HepG2 (cell line): ENCODE results near the gene ATAD1. TPM values are rescaled to one million over a fixed set of nuclear protein-coding genes. Genes with fewer than 3 reads are reported as not detected.
"Not testable (repeated sequence)": the region's sequence is repeated elsewhere in the genome, so short reads cannot be mapped to it uniquely, and the experiment has no call there.

Experiments
- ATAC-seq: fragments of 200-7000 bp; cut with Tn5 transposase; 3 replicates; pipeline ENCODE4 v1.9.1; 2020; ENCODE audit warnings: mild to moderate bottlenecking, moderate library complexity
- BruUV-seq: library from RNA; stranded (reverse); fragments of 400-500 nt; replicated peaks from 2 replicates; lab custom pipeline; 2021; lab: Mats Ljungman, UMichigan
- CTCF ChIA-PET: fragments of 300-600 bp; formaldehyde crosslinking; extraction: SDS; loops from one replicate; lab custom pipeline; 2021; ENCODE audit warnings: low total read pairs, inconsistent platforms, low intra/inter-chr PET ratio; lab: Yijun Ruan, JAX
- POLR2A ChIA-PET: fragments of 350-600 bp; sonication (Branson Sonifier 250); formaldehyde crosslinking; loops from one replicate; lab custom pipeline; 2020; ENCODE audit warnings: antibody characterized with exemption, inconsistent platforms; lab: Yijun Ruan, JAX
- DNase-seq: peaks from one replicate; pipeline ENCODE4 v3.0.0-alpha.2; 2015; ENCODE audit warnings: low spot score
- FAIRE-seq: peaks from 3 replicates; lab custom pipeline; 2011; peaks lifted over from hg19 to GRCh38; lab: Jason Lieb, UNC
- H2AFZ ChIP-seq: one replicate; pipeline ENCODE4 v1.6.1; 2011; ENCODE audit warnings: low read length, inconsistent platforms
- H3K27ac ChIP-seq: fragments of 300-600 bp; 3 replicates; pipeline ENCODE4 v1.8.0; 2011; ENCODE audit warnings: mixed run types, mild to moderate bottlenecking, mixed read lengths, low read length, inconsistent platforms; ENCODE audit not compliant: insufficient read depth; ENCODE audit errors: extremely low read length
- H3K27me3 ChIP-seq, 2 experiments: fragments of 200-600 bp in 1 of 2; 2 replicates in 1 of 2; 3 replicates in 1 of 2; pipeline versions ENCODE4 v1.6.0 to v1.8.0; 2011; ENCODE audit warnings: low read length in 2 of 2, mild to moderate bottlenecking in 2 of 2, moderate library complexity in 2 of 2, inconsistent platforms in 1 of 2; ENCODE audit not compliant: insufficient read depth in 2 of 2, control insufficient read depth in 1 of 2
- H3K36me3 ChIP-seq, 2 experiments: fragments of 200-600 bp in 1 of 2; replicated peaks in 1 of 2; 2 replicates in 1 of 2; 3 replicates in 1 of 2; pipeline versions ENCODE4 v1.5.1 to v1.8.0; 2011; ENCODE audit warnings: low read length in 2 of 2, inconsistent platforms in 1 of 2; ENCODE audit not compliant: insufficient read depth in 2 of 2, control insufficient read depth in 1 of 2
- H3K4me1 ChIP-seq: 2 replicates; pipeline ENCODE4 v1.5.1; 2012; ENCODE audit warnings: low read length, inconsistent platforms; ENCODE audit not compliant: insufficient read depth
- H3K4me2 ChIP-seq: 2 replicates; pipeline ENCODE4 v1.6.0; 2011; ENCODE audit warnings: low read depth, low read length, inconsistent platforms
- H3K4me3 ChIP-seq, 3 experiments: fragments of 200-600 bp in 1 of 3; sonication (generic), shearing (Covaris generic) in 1 of 3; replicated peaks in 1 of 3; 2 replicates each; pipeline ENCODE4 v1.5.1; 2011 to 2016; ENCODE audit warnings: low read length in 3 of 3, inconsistent platforms in 2 of 3, low read depth in 2 of 3, mild to moderate bottlenecking in 2 of 3, control low read depth in 1 of 3, mixed read lengths in 1 of 3; ENCODE audit not compliant: insufficient read depth in 1 of 3
- H3K79me2 ChIP-seq: one replicate; pipeline ENCODE4 v1.6.1; 2011; ENCODE audit warnings: low read length, inconsistent platforms; ENCODE audit not compliant: insufficient read depth
- H3K9ac ChIP-seq: 2 replicates; pipeline ENCODE4 v1.6.0; 2011; ENCODE audit warnings: mild to moderate bottlenecking, low read depth, low read length, inconsistent platforms; ENCODE audit not compliant: insufficient read depth
- H3K9me3 ChIP-seq: 2 replicates; pipeline ENCODE4 v1.5.1; 2012; ENCODE audit warnings: mild to moderate bottlenecking, low read length
- H4K20me1 ChIP-seq: 2 replicates; pipeline ENCODE4 v1.6.0; 2011; ENCODE audit warnings: inconsistent platforms, mild to moderate bottlenecking, low read length, moderate library complexity; ENCODE audit not compliant: insufficient read depth
- FLYWCH1 ChIP-seq: sonication (generic); formaldehyde crosslinking; IDR thresholded peaks from 2 replicates; pipeline ENCODE4 v1.8.1; 2023; ENCODE audit warnings: mild to moderate bottlenecking, missing genetic modification reagents
- KAT2B ChIP-seq: fragments of 150-350 bp; IDR thresholded peaks from 2 replicates; pipeline ENCODE4 v1.6.1; 2014; ENCODE audit warnings: low read depth, low read length, borderline replicate concordance
- MAFK ChIP-seq, 2 experiments: IDR thresholded peaks in 1 of 2; conservative IDR thresholded peaks in 1 of 2; 2 replicates each; pipeline ENCODE4 v1.6.1; 2011; ENCODE audit warnings: improper control_type of control experiment in 2 of 2, low read length in 2 of 2
- MED13 ChIP-seq: sonication (generic); formaldehyde crosslinking; IDR thresholded peaks from 2 replicates; pipeline ENCODE4 v1.5.0; 2020; ENCODE audit warnings: missing genetic modification reagents
- PHF5A ChIP-seq: IDR thresholded peaks from one replicate; pipeline ENCODE4 v1.6.1; 2018; ENCODE audit warnings: low read depth, missing genetic modification reagents; ENCODE audit not compliant: unreplicated experiment
- SOX6 ChIP-seq, 2 experiments: fragments of 450-650 bp in 1 of 2; sonication (generic) in 1 of 2; formaldehyde crosslinking in 1 of 2; IDR thresholded peaks; 2 replicates each; pipeline versions ENCODE4 v1.4.0 to v1.6.1; 2017 to 2020; ENCODE audit warnings: antibody characterized with exemption in 1 of 2, mild to moderate bottlenecking in 1 of 2, missing genetic modification reagents in 1 of 2
- ZFP36L2 ChIP-seq: sonication (generic); formaldehyde crosslinking; IDR thresholded peaks from 2 replicates; pipeline ENCODE4 v1.4.0; 2020; ENCODE audit warnings: missing genetic modification reagents
- ZFP82 ChIP-seq: sonication (generic); formaldehyde crosslinking; IDR thresholded peaks from 2 replicates; pipeline ENCODE4 v1.5.1; 2020; ENCODE audit warnings: mild to moderate bottlenecking, missing genetic modification reagents, borderline replicate concordance
- ZNF510 ChIP-seq: sonication (generic); formaldehyde crosslinking; IDR thresholded peaks from 2 replicates; pipeline ENCODE4 v1.4.0; 2020; ENCODE audit warnings: low read depth, mild to moderate bottlenecking, missing genetic modification reagents
- ZNF75D ChIP-seq: sonication (generic); formaldehyde crosslinking; IDR thresholded peaks from 2 replicates; pipeline ENCODE4 v1.8.1; 2023; ENCODE audit warnings: missing genetic modification reagents, mild to moderate bottlenecking, borderline replicate concordance
- ZNF792 ChIP-seq: IDR thresholded peaks from 2 replicates; pipeline ENCODE4 v1.6.1; 2016
- WGBS: methylation state at CpG from one replicate; pipeline ENCODE4 v1.1.6; 2017; ENCODE audit warnings: low lambda C conversion rate; 5-methylcytosine and 5-hydroxymethylcytosine counted together
- in situ Hi-C: cut with HindIII; loops from 2 replicates; pipeline ENCODE4 v1.10.0; 2017; ENCODE audit warnings: low pct_unique_long_range_greater_than_20kb; ENCODE audit not compliant: extremely low pct_ligation_motif_present
- intact Hi-C: fragments of 100-400 bp; cut with micrococcal nuclease; formaldehyde crosslinking; loops from one replicate; pipeline ENCODE4 v1.10.0; 2022; ENCODE audit not compliant: unreplicated experiment
- polyA plus RNA-seq, 8 experiments: library from polyadenylated mRNA; depleted of rRNA in 3 of 8; stranded (reverse) in 7 of 8; unstranded in 1 of 8; fragments of >200 nt; fragmentation: Illumina TruSeq in 4 of 8; extraction: Trizol in 4 of 8; gene quantifications; 2 replicates each; pipeline versions ENCODE4 v1.2.1 to v1.2.3, GENCODE V29; 2011 to 2016; ENCODE audit warnings: low read depth in 4 of 8, missing spikeins in 1 of 8, mixed read lengths in 1 of 8; ENCODE audit not compliant: insufficient read depth in 1 of 8
- total RNA-seq, 5 experiments: library from RNA; depleted of rRNA; stranded (reverse); fragments of >200 nt; fragmentation: Illumina TruSeq; extraction: Trizol; gene quantifications; 2 replicates each; pipeline ENCODE4 v1.2.3, GENCODE V29; 2016; ENCODE audit warnings: low read depth in 1 of 5
- TF ChIP-seq, protein P1 (sequence below): sonication (generic); formaldehyde crosslinking; IDR thresholded peaks from 2 replicates; pipeline ENCODE4 v1.9.0; 2021; ENCODE audit warnings: missing genetic modification reagents, mild to moderate bottlenecking, borderline replicate concordance
- TF ChIP-seq, protein P2 (sequence below): sonication (generic); formaldehyde crosslinking; IDR thresholded peaks from 2 replicates; pipeline ENCODE4 v1.5.0; 2020; ENCODE audit warnings: missing genetic modification reagents, mild to moderate bottlenecking, borderline replicate concordance
- TF ChIP-seq, protein P3 (sequence below): sonication (generic); formaldehyde crosslinking; IDR thresholded peaks from 2 replicates; pipeline ENCODE4 v1.4.0; 2020; ENCODE audit warnings: missing genetic modification reagents

Gene ATAD1
- total and polyA plus RNA-seq, 2 of the 13 experiments (the other 11 are each of a cell fraction or from before 2014, with no cell fraction given) = 14.9 to 28.2 TPM

DNA sequence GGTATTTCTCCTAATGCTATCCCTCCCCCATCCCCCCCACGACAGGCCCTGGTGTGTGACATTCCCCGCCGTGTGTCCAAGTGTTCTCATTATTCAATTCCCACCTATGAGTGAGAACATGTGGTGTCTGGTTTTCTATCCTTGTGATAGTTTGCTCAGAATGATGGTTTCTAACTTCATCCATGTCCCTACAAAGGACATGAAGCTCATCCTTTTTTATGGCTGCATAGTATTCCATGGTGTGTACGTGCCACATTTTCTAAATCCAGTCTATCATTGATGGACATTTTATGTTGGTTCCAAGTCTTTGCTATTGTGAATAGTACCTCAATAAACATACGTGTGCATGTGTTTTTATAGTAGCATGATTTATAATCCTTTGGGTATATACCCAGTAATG lies 37.2 kb upstream of the ATAD1 start:
- H3K27me3 ChIP-seq, H3K36me3 ChIP-seq, FAIRE-seq, DNase-seq, intact Hi-C loops, H3K4me3 ChIP-seq, H2AFZ ChIP-seq, H4K20me1 ChIP-seq, BruUV-seq, H3K27ac ChIP-seq, POLR2A ChIA-PET, H3K9me3 ChIP-seq, CTCF ChIA-PET, H3K79me2 ChIP-seq, ATAC-seq, H3K9ac ChIP-seq, H3K4me2 ChIP-seq: not testable (repeated sequence)
- peaks cover 11% of the 10 kb centered on the region for H3K4me1 ChIP-seq
- WGBS = 52% methylated on average over 5 of the region's 5 CpGs
- in situ Hi-C loops = loop anchor here (10.0 kb wide), 1 partner anchor 700 kb away; no protein-coding TSS in a partner anchor

DNA sequence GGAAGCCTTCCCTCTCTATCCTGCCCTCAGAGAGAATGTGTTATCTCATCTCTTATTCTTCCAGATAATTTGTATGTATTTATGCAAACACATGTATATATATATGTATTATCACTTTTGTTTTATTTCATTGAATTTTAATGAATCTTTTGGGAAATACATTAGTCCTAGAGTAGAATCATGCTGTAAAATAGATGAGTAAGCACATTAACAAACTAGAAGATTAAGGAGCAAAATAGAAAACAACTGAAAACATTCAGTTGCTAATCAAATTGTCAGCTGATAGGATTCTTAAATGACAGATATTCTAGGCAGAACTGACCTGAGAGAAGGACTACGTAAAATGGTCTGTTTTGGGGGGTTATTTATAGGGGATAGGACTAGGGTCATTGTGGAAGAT lies 34.1 kb upstream of the ATAD1 start:
- H3K27ac ChIP-seq = no peak overlapping the region
- H3K4me2 ChIP-seq = no peak overlapping the region
- ATAC-seq (no peak), DNase-seq (no peak), FAIRE-seq (no peak)
- WGBS = 5% methylated on average over 1 of the region's 1 CpG
- H3K36me3 ChIP-seq = no peaks in the 10 kb centered on the region
- no peaks in the 10 kb centered on the region for H3K27me3 ChIP-seq
- no peak overlapping the region for H3K4me3 ChIP-seq
- no peak overlapping the region for H2AFZ ChIP-seq
- no TSS peak for BruUV-seq
- in situ Hi-C loops (loop anchor here (10.0 kb wide), 1 partner anchor 703 kb away; no protein-coding TSS in a partner anchor), intact Hi-C loops (no loop called here)
- H4K20me1 ChIP-seq = no peaks in the 10 kb centered on the region
- no peaks in the 10 kb centered on the region for H3K79me2 ChIP-seq
- no peaks in the 10 kb centered on the region for H3K9me3 ChIP-seq
- POLR2A ChIA-PET = no interaction called here
- CTCF ChIA-PET = no interaction called here
- no peak overlapping the region for H3K9ac ChIP-seq
- peaks cover 12% of the 10 kb centered on the region for H3K4me1 ChIP-seq
- TF ChIP-seq FLYWCH1 (no peak), MED13 (CRISPR knock-in tag) (no peak), ZNF75D (no peak), ZFP82 (CRISPR knock-in tag) (no peak), PHF5A (CRISPR knock-in tag) (no peak), ZNF510 (CRISPR knock-in tag) (no peak), ZNF792 (no peak), ZFP36L2 (CRISPR knock-in tag) (no peak), SOX6 (IDR thresholded peaks at IDR 0.05) (no peak), SOX6 (CRISPR knock-in tag; IDR thresholded peaks at IDR 0.05) (no peak), MAFK (conservative IDR thresholded peaks at IDR 0.05 in 1 of 2, IDR thresholded peaks at IDR 0.05 in 1 of 2; ENCODE audit: low read length in 2 of 2) (peak; percentile 70 to 81), KAT2B (no peak)
- TF ChIP-seq, protein P1, sequence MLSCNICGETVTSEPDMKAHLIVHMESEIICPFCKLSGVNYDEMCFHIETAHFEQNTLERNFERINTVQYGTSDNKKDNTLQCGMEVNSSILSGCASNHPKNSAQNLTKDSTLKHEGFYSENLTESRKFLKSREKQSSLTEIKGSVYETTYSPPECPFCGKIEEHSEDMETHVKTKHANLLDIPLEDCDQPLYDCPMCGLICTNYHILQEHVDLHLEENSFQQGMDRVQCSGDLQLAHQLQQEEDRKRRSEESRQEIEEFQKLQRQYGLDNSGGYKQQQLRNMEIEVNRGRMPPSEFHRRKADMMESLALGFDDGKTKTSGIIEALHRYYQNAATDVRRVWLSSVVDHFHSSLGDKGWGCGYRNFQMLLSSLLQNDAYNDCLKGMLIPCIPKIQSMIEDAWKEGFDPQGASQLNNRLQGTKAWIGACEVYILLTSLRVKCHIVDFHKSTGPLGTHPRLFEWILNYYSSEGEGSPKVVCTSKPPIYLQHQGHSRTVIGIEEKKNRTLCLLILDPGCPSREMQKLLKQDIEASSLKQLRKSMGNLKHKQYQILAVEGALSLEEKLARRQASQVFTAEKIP = no peak
- TF ChIP-seq, protein P2, sequence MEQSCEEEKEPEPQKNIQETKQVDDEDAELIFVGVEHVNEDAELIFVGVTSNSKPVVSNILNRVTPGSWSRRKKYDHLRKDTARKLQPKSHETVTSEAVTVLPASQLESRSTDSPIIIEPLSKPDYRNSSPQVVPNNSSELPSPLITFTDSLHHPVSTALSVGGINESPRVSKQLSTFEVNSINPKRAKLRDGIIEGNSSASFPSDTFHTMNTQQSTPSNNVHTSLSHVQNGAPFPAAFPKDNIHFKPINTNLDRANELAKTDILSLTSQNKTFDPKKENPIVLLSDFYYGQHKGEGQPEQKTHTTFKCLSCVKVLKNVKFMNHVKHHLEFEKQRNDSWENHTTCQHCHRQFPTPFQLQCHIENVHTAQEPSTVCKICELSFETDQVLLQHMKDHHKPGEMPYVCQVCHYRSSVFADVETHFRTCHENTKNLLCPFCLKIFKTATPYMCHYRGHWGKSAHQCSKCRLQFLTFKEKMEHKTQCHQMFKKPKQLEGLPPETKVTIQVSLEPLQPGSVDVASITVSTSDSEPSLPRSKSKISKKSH (CRISPR knock-in tag) = no peak
- TF ChIP-seq, protein P3, sequence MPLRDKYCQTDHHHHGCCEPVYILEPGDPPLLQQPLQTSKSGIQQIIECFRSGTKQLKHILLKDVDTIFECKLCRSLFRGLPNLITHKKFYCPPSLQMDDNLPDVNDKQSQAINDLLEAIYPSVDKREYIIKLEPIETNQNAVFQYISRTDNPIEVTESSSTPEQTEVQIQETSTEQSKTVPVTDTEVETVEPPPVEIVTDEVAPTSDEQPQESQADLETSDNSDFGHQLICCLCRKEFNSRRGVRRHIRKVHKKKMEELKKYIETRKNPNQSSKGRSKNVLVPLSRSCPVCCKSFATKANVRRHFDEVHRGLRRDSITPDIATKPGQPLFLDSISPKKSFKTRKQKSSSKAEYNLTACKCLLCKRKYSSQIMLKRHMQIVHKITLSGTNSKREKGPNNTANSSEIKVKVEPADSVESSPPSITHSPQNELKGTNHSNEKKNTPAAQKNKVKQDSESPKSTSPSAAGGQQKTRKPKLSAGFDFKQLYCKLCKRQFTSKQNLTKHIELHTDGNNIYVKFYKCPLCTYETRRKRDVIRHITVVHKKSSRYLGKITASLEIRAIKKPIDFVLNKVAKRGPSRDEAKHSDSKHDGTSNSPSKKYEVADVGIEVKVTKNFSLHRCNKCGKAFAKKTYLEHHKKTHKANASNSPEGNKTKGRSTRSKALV (CRISPR knock-in tag) = no peak
